CD4-positive, alpha-beta T cell treated with Interleukin-10 for 1 hour (primary cell): ENCODE results near the gene IZUMO2.
A peak's percentile ranks its signal among the peaks of the same experiment; 100 is the strongest.
"Not testable (repeated sequence)": the region's sequence is repeated elsewhere in the genome, so short reads cannot be mapped to it uniquely, and the experiment has no call there.

ENCODE experiments used
- DNase-seq: peaks from one replicate; pipeline ENCODE4 v3.0.0-alpha.2; 2020

Gene IZUMO2

GRCh38 chr19:50181121-50181520 lies 18.0 kb upstream of the IZUMO2 start:
- DNase-seq, result no peak

- no peak for DNase-seq
Measured at GRCh38 chr19:50178859-50179537, 15.9 kb upstream of the IZUMO2 start.

GRCh38 chr19:50178320-50178719 lies 15.2 kb upstream of the IZUMO2 start:
- DNase-seq, result no peak

GRCh38 chr19:50176775-50177174 lies 13.7 kb upstream of the IZUMO2 start:
- DNase-seq, result no peak

- DNase-seq, result no peak
Measured at GRCh38 chr19:50175924-50176323, 12.8 kb upstream of the IZUMO2 start.

GRCh38 chr19:50174100-50174793 lies 11.2 kb upstream of the IZUMO2 start:
- no peak for DNase-seq

- DNase-seq, result no peak
Measured at GRCh38 chr19:50173127-50173526, 10.0 kb upstream of the IZUMO2 start.

- no peak for DNase-seq
Measured at GRCh38 chr19:50172726-50173125, 9.6 kb upstream of the IZUMO2 start.

GRCh38 chr19:50171752-50172151 lies 8.7 kb upstream of the IZUMO2 start:
- DNase-seq, result no peak

- no peak for DNase-seq
Measured at GRCh38 chr19:50167314-50167721, 4.2 kb upstream of the IZUMO2 start.

GRCh38 chr19:50159078-50159477 lies 4.0 kb downstream of the IZUMO2 start:
- DNase-seq, result no peak

- DNase-seq, result no peak
Measured at GRCh38 chr19:50158577-50158976, 4.5 kb downstream of the IZUMO2 start.

GRCh38 chr19:50155520-50156109 lies 7.5 kb downstream of the IZUMO2 start:
- DNase-seq, result no peak

GRCh38 chr19:50154529-50154928 lies 8.6 kb downstream of the IZUMO2 start:
- DNase-seq, result no peak

- no peak for DNase-seq
Measured at GRCh38 chr19:50152578-50152977, 10.5 kb downstream of the IZUMO2 start.

GRCh38 chr19:50148528-50148927 lies 14.6 kb downstream of the IZUMO2 start:
- no peak for DNase-seq

- DNase-seq, result peak; percentile 78
Measured at GRCh38 chr19:50147462-50148423, 15.3 kb downstream of the IZUMO2 start.

- not testable (repeated sequence) for DNase-seq
Measured at GRCh38 chr19:50141921-50142320, 21.2 kb downstream of the IZUMO2 start.

- not testable (repeated sequence) for DNase-seq
Measured at GRCh38 chr19:50140118-50140845, 22.8 kb downstream of the IZUMO2 start.

- not testable (repeated sequence) for DNase-seq
Measured at GRCh38 chr19:50136603-50137365, 26.3 kb downstream of the IZUMO2 start.

- DNase-seq, result peak; percentile 4
Measured at GRCh38 chr19:50135856-50136602, 27.1 kb downstream of the IZUMO2 start.
